GM19193 (cell line): ENCODE measurements around the gene PHEX.

Experiments used
- POLR2A ChIP-seq: IDR thresholded peaks from 4 replicates; pipeline ENCODE4 v1.6.1; 2011; ENCODE audit not compliant: insufficient read depth, insufficient read length; ENCODE audit errors: extremely low read depth

PHEX gene

GRCh38 chrX:22110729-22111494 is 78.8 kb downstream of the PHEX start:
- no peak for TF ChIP-seq POLR2A

- TF ChIP-seq POLR2A, result no peak
Measured at GRCh38 chrX:22116605-22117546, 84.8 kb downstream of the PHEX start.

GRCh38 chrX:22117633-22118032 is 85.5 kb downstream of the PHEX start:
- no peak for TF ChIP-seq POLR2A

- no peak for TF ChIP-seq POLR2A
Measured at GRCh38 chrX:22118161-22118830, 86.2 kb downstream of the PHEX start.

GRCh38 chrX:22121161-22121560 is 89.0 kb downstream of the PHEX start:
- TF ChIP-seq POLR2A, result no peak

- TF ChIP-seq POLR2A, result no peak
Measured at GRCh38 chrX:22122510-22122909, 90.4 kb downstream of the PHEX start.

GRCh38 chrX:22124098-22124497 is 92.0 kb downstream of the PHEX start:
- no peak for TF ChIP-seq POLR2A

- no peak for TF ChIP-seq POLR2A
Measured at GRCh38 chrX:22125481-22125880, 93.4 kb downstream of the PHEX start.

GRCh38 chrX:22126327-22126726 is 94.2 kb downstream of the PHEX start:
- TF ChIP-seq POLR2A, result no peak

GRCh38 chrX:22128961-22129360 is 96.8 kb downstream of the PHEX start:
- TF ChIP-seq POLR2A, result no peak

GRCh38 chrX:22134681-22135080 is 102.6 kb downstream of the PHEX start:
- no peak for TF ChIP-seq POLR2A

- no peak for TF ChIP-seq POLR2A
Measured at GRCh38 chrX:22135171-22135711, 103.1 kb downstream of the PHEX start.

GRCh38 chrX:22135994-22136684 is 104.0 kb downstream of the PHEX start:
- no peak for TF ChIP-seq POLR2A

GRCh38 chrX:22136711-22137110 is 104.6 kb downstream of the PHEX start:
- no peak for TF ChIP-seq POLR2A
